Lung (tissue), 12 donors: ENCODE results near the gene ZBP1. TPM values are rescaled to one million over a fixed set of nuclear protein-coding genes. Genes with fewer than 3 reads are reported as not detected.

ENCODE experiments used
- ATAC-seq: fragments of 200-7000 bp; cut with Tn5 transposase; one replicate; pipeline ENCODE4 v1.9.1; 2020; ENCODE audit warnings: moderate number of reproducible peaks; ENCODE audit not compliant: insufficient read depth, low FRiP score
- DNase-seq, 3 donors: peaks; one replicate each; pipeline ENCODE4 v3.0.0-alpha.2; 2013 to 2017
- H3K27ac ChIP-seq, 2 donors: one replicate each; pipeline ENCODE4 v1.5.1; 2013; ENCODE audit warnings: mild to moderate bottlenecking in 2 of 2, moderate library complexity in 2 of 2, control low read depth in 1 of 2, inconsistent platforms in 1 of 2, low read depth in 1 of 2, low read length in 1 of 2
- H3K27me3 ChIP-seq, 3 donors: one replicate each; pipeline ENCODE4 v1.5.1; 2013; ENCODE audit warnings: low read length in 2 of 3; ENCODE audit not compliant: control insufficient read depth in 3 of 3, insufficient read depth in 3 of 3
- H3K36me3 ChIP-seq, 4 donors: one replicate each; pipeline ENCODE4 v1.5.1; 2013; ENCODE audit warnings: low read length in 4 of 4, mild to moderate bottlenecking in 1 of 4, moderate library complexity in 1 of 4; ENCODE audit not compliant: control insufficient read depth in 4 of 4, insufficient read depth in 4 of 4
- H3K4me1 ChIP-seq, 5 donors: one replicate each; pipeline ENCODE4 v1.5.1; 2013; ENCODE audit warnings: low read length in 5 of 5, mild to moderate bottlenecking in 2 of 5, moderate library complexity in 1 of 5; ENCODE audit not compliant: control insufficient read depth in 5 of 5, insufficient read depth in 5 of 5
- H3K4me3 ChIP-seq: one replicate; pipeline ENCODE4 v1.5.1; 2013; ENCODE audit warnings: mild to moderate bottlenecking, control low read depth, moderate library complexity
- H3K9ac ChIP-seq, 2 donors: one replicate each; pipeline ENCODE4 v1.5.1; 2013; ENCODE audit warnings: low read length in 2 of 2, control low read depth in 1 of 2; ENCODE audit not compliant: insufficient read depth in 1 of 2
- H3K9me3 ChIP-seq, 4 donors: one replicate each; pipeline ENCODE4 v1.5.1; 2013; ENCODE audit warnings: low read length in 3 of 4, mild to moderate bottlenecking in 1 of 4, moderate library complexity in 1 of 4; ENCODE audit not compliant: control insufficient read depth in 4 of 4, insufficient read depth in 3 of 4
- CTCF ChIP-seq: IDR thresholded peaks from 2 replicates; pipeline ENCODE4 v1.5.1; 2012; ENCODE audit warnings: mild to moderate bottlenecking; ENCODE audit errors: control extremely low read depth, extremely low read depth
- WGBS, 2 donors: extraction: QIAGEN DNeasy Blood & Tissue Kit; methylation state at CpG; one replicate each; pipeline ENCODE4 v1.1.7; 2013; 5-methylcytosine and 5-hydroxymethylcytosine counted together
- polyA plus RNA-seq, 2 donors: library from polyadenylated mRNA; stranded (reverse); fragments of 200-250 nt; gene quantifications; one replicate each; pipeline ENCODE4 v1.2.1, GENCODE V29; 2013
- total RNA-seq, 2 donors: library from RNA; depleted of rRNA in 1 of 2; stranded (reverse); fragments of >200 nt in 1 of 2; gene quantifications; one replicate each; pipeline ENCODE4 v1.2.1, GENCODE V29; 2014 to 2021
- donor health status: control.
- donor health status: control.
- donor health status: Bipolar disorder and iron deficiency.
- donor health status: healthy.
- donor health status: DM: yes; HTN: yes; CAD: no.

The ZBP1 gene
- total and polyA plus RNA-seq, 4 donors: 1.3 to 5.3 (median 2.5) TPM

GRCh38 chr20:57559289-57559634 lies 61.0 kb downstream of the ZBP1 start:
- 90 to 94% methylated on average over 10 of the region's 10 CpGs for WGBS, 2 donors

GRCh38 chr20:57558614-57559288 lies 61.5 kb downstream of the ZBP1 start:
- Histone ChIP-seq H3K4me3 (no peak overlapping the region), H3K9ac (no peak overlapping the region), H3K27ac (no peak overlapping the region), H3K9me3 (no peaks in the 10 kb centered on the region), H3K36me3 (no peaks in the 10 kb centered on the region), H3K4me1 (no peaks in the 10 kb centered on the region), H3K27me3 (peaks cover 0 to 5% (median 3%) of the 10 kb centered on the region in 3 donors)
- TF ChIP-seq CTCF: no peak
- ATAC-seq (no peak), DNase-seq (no peak)
- WGBS, 2 donors: 73 to 83% methylated on average over 15 of the region's 15 CpGs

More at GRCh38 chr20:57559289-57559634, 61.0 kb downstream of the ZBP1 start:
- Histone ChIP-seq H3K4me3 (no peak overlapping the region), H3K9me3 (no peaks in the 10 kb centered on the region), H3K27ac (no peak overlapping the region), H3K9ac (no peak overlapping the region), H3K4me1 (no peaks in the 10 kb centered on the region), H3K27me3 (peaks cover 0 to 5% (median 3%) of the 10 kb centered on the region in 3 donors), H3K36me3 (no peaks in the 10 kb centered on the region)
- TF ChIP-seq CTCF: no peak
- no peak for DNase-seq
- ATAC-seq: no peak

GRCh38 chr20:57557926-57558613 lies 62.2 kb downstream of the ZBP1 start:
- no peak overlapping the region for H3K4me3 ChIP-seq
- no peak overlapping the region for H3K9ac ChIP-seq
- no peaks in the 10 kb centered on the region for H3K4me1 ChIP-seq
- no peak overlapping the region for H3K27ac ChIP-seq
- no peak for TF ChIP-seq CTCF
- H3K9me3 ChIP-seq: no peaks in the 10 kb centered on the region
- DNase-seq (no peak), ATAC-seq (no peak)
- peaks cover 0 to 5% (median 5%) of the 10 kb centered on the region in 3 donors for H3K27me3 ChIP-seq
- WGBS, 2 donors: 76 to 84% methylated on average over 9 of the region's 9 CpGs
- H3K36me3 ChIP-seq: no peaks in the 10 kb centered on the region
